Amniotic epithelial cell (primary cell): ENCODE measurements around the gene PDLIM5.
A peak's percentile ranks its signal among the peaks of the same experiment; 100 is the strongest.
"Not testable (repeated sequence)": the region's sequence is repeated elsewhere in the genome, so short reads cannot be mapped to it uniquely, and the experiment has no call there.

Experiments used
- DNase-seq: peaks from one replicate; pipeline ENCODE4 v3.0.0-alpha.2; 2010; ENCODE audit warnings: low read depth

PDLIM5 gene

GRCh38 chr4:94462572-94462971, 10.8 kb downstream of the PDLIM5 start:
- DNase-seq = peak; percentile 36

GRCh38 chr4:94463771-94464170, 12.0 kb downstream of the PDLIM5 start:
- DNase-seq = peak; percentile 45

DNA sequence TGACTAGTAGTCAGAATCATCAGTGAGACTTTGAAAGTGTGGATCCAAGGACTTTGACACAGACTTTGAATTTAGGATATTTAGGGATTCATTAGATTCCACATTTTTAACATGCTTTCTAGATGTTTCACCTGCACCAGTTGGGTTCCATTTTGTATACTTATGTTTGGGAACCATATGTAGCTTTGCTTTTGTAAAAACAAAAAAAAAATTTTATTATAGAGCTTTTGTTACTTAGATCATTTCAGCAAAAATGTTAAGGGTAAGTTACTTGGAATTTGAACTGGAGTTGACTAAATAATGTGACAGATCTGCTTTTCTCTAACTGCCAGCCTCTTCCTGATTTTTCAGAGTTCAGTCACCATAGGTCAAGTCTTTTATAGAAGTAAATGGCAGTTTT, 14.6 kb downstream of the PDLIM5 start:
- DNase-seq = no peak

DNA sequence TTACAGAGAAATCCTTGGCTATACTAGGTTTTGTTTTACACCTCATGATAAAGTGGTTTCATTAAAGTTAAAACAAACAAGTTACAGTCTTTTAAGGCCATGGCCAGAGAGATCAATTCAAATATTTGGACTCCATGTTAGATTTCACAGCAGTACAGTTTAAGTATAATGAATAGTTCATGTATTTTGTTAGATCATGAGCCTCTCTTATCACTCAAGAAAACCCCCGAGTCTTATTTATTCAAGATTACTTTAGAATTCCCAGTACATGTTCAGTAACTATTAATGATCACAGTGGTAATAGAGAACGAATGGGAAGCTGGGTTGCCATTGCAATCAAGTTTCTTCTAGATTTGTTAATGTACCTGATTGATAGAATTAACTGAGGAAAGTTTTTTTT, 15.2 kb downstream of the PDLIM5 start:
- no peak for DNase-seq

GRCh38 chr4:94468093-94468769, 16.5 kb downstream of the PDLIM5 start:
- no peak for DNase-seq

DNA sequence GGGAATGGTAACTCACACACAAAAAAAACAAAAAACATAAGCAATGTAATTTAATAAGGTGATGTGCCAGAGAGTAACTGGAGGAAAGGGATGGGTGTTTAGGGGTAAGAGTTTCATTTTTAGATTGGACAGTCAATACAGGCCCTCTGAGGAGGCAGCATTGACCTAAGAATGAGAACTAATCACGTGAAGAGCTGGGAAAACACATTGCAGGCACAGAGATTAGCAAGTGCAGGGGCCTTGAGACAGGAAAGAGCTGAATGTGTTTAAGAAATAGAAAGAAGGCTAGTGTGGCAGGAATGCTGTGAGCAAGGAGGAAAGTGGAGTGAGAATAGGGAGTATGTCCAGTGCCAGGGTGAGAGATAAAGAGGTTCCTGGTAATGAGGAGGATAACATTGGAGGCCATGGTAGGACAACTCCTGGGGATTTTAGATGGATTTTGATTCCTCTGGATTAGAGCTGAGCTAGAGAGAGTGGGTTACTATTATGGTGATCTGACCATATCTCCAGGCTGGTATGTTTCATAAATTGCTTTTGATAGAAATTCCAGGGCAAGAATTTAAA, 17.6 kb downstream of the PDLIM5 start:
- DNase-seq = peak; percentile 49

- DNase-seq = no peak
Measured at GRCh38 chr4:94470132-94470531, 18.4 kb downstream of the PDLIM5 start.

GRCh38 chr4:94470782-94471181, 19.0 kb downstream of the PDLIM5 start:
- not testable (repeated sequence) for DNase-seq

DNA sequence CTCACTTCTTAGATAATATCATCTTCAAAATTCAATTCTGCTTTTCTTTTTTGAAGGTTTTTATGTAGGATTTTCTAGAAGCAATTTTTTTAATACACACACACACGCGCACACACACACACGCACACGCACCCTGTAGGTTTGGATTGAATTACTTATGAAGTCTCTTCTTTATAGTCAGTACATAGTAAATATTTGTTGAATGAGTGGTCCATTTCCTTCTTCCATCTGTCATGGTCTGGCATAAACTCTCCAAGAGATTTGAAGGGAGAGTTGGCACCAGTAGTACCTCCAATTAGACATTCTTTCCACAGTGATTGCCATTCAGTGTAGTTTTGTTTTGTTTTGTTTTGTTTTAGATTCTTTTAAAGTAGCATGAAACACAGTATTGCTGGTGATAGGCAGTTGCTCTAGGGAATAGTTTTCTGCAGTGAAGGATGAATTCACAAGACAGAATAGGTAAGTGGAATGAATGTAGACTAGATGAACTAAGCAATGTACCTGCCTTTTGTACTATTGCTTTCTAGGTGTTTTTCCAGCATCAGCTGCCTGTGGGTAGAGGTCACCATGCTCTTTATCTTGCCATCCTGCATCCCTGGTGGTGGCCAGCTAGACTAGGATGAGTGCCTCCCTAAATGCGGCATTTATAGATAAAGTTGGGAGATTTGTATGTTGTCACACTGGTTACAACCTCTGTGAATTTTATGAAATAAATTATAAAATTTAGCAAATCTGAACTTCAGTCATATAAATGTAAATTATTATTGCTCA, 20.5 kb downstream of the PDLIM5 start:
- peak; percentile 74 for DNase-seq

DNA sequence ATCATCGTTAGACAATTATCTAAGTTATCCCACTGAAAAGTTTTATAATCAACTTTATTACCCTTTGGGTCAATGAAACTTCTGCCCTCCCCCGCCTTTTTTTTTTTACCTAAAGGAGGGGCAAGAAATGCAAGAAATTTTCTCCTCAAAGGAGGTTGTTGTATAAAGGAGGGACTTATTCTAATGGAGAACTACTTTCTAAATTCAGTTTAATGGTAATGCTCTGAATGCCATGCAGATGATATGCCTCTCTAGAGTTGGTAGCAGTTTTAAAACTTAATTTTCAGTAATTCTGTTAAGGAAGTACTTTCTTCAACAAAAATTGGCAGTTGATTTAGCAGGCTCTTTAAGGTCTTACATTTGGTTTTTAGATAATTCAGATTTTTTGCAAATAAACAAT, 23.3 kb downstream of the PDLIM5 start:
- no peak for DNase-seq

- DNase-seq = no peak
Measured at GRCh38 chr4:94475794-94476193, 24.1 kb downstream of the PDLIM5 start.

GRCh38 chr4:94477227-94477626, 25.5 kb downstream of the PDLIM5 start:
- no peak for DNase-seq

GRCh38 chr4:94478805-94479204, 27.1 kb downstream of the PDLIM5 start:
- DNase-seq = not testable (repeated sequence)

GRCh38 chr4:94479358-94480141, 27.8 kb downstream of the PDLIM5 start:
- DNase-seq = no peak

DNA sequence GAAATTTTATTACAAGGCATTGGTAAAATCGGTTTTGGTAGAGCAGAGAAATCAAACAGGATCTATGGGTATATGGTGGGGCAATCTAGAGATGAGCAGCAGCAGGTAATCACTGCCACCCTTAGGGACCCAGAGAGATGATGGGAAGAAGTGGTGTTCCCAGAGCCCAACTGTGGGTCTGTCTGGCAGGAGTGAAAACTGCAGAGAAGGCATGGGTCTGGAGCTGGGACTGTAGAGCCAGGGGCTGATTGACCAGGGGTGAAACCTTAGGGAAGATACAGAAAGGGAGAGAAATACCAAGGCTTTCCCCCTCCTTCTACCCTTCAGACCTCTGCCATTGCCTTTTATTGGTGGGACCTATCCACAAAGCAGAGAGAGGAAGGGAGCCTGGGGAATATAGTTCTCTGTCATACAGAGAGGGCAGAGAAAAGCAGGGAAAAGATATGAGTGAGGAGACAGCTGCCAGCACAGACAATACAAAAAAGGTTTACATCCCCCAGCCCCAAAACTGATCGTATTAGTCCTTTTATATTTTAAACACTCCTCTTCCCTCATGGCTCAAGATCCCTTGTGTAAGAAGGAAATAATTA, 28.7 kb downstream of the PDLIM5 start:
- no peak for DNase-seq

DNA sequence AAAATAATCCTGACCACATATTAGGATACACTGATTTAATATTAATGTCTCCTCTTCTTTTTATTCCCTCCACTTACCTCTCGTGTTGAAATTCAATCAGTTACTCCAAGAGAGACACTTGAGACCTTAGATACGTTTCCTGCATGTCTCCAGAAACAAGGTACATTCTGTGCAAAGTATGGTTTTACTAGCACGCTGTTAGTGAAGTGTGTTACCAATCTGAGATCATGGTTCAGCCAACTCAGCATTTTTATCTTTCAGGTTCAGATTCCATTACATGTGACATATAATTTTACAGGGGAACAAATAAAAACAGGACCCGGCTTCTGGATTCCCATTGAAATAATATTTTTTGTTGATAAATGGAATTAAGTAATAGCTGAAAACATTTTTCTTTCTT, 32.2 kb downstream of the PDLIM5 start:
- DNase-seq = no peak

- no peak for DNase-seq
Measured at GRCh38 chr4:94484818-94485217, 33.1 kb downstream of the PDLIM5 start.

DNA sequence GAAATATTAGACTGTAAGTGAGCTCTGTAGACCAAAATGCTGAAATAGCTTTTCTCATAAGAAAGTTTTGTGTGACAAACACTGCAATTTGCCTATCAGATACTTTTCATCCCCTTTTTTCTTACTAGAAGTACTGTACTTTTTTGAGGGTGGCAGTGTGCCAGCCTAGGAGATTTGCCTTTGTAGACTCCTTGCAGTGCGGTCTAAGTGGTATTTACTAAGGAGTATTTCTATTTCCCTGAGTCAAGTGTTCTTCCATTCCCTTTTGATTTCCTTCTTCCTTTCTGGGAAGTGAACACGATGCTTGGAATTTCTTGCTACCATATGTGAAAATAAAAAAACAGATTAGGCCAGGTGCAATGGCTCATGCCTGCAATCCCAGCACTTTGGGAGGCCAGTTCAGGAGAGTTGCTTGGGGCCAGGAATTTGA, 34.6 kb downstream of the PDLIM5 start:
- DNase-seq = peak; percentile 78

GRCh38 chr4:94488670-94489069, 36.9 kb downstream of the PDLIM5 start:
- DNase-seq = peak; percentile 69

DNA sequence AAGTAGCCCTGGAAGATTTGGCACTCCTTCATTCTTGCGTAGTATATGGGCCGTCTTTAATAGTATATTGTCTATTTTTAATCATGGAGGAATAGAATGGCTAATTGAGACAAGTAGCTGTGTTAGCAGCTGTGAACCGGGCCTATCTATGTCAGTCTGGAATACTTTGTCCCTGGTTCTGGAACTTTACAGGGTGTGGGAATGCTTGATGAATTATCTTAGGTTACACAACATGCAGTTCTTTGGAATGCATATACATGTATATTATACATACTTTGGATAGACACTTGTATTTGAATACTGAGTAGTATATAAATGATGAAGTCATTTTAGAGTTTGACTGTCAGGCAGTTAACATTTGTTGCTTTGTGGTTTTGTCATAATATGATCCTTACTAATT, 37.4 kb downstream of the PDLIM5 start:
- DNase-seq = no peak

GRCh38 chr4:94490437-94490836, 38.7 kb downstream of the PDLIM5 start:
- DNase-seq = no peak

- DNase-seq = peak; percentile 39
Measured at GRCh38 chr4:94491322-94491721, 39.6 kb downstream of the PDLIM5 start.
